NCI-H748 treated with DMSO at 0.1 percent for 48 hours (cell line): ENCODE data around the gene UNC50.
"Not testable (repeated sequence)": the region's sequence is repeated elsewhere in the genome, so short reads cannot be mapped to it uniquely, and the experiment has no call there.

Experiments used
- DNase-seq: peaks from one replicate; lab custom pipeline; 2025; lab: John Stamatoyannopoulos, UW

Gene UNC50

GRCh38 chr2:98608962-98609604, 694 bp downstream of the UNC50 start:
- DNase-seq, result no peak

GRCh38 chr2:98614024-98614739, 5.8 kb downstream of the UNC50 start:
- no peak for DNase-seq

GRCh38 chr2:98615481-98615880, 7.1 kb downstream of the UNC50 start:
- no peak for DNase-seq

DNA sequence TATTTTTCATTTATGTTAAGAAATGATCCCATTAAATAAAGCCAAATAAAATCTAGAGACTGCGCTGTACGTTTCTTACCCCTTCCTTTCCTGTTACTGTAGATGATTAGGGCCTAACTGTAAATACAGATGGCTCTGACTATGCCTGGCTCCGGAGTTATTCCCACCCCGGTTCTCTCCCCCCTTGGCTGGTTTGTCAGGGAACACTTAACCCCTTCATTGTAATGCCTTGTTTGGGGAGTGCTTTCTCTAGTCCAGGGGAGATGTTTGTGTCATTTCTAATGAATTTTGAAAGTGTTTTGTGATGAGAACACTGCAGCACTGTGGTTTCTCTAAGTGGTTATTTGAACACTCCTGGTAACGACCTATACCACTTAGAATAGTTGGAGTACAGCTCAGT, 8.8 kb downstream of the UNC50 start:
- DNase-seq, result no peak

DNA sequence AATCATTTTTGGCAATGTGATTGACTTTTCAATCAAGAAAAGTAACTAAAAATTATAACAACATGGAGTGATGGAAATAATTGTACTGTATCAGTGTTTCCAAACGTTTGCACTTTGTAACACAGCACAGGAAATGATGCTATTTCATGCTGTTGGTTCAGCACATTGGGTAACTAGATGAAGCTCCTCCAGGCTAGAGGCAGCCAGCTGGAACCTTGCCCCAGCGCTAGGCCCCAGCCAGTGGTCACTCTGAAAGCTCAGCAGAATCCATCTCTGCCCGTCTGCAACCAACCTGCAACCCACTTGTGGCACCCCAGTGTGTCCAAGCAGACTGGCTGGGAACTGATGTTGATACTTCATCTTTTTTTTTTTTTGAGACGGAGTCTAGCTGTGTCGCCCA, 15.3 kb downstream of the UNC50 start:
- DNase-seq, result no peak

GRCh38 chr2:98632351-98632750, 24.0 kb downstream of the UNC50 start:
- DNase-seq, result no peak

GRCh38 chr2:98634406-98635092, 26.2 kb downstream of the UNC50 start:
- no peak for DNase-seq

DNA sequence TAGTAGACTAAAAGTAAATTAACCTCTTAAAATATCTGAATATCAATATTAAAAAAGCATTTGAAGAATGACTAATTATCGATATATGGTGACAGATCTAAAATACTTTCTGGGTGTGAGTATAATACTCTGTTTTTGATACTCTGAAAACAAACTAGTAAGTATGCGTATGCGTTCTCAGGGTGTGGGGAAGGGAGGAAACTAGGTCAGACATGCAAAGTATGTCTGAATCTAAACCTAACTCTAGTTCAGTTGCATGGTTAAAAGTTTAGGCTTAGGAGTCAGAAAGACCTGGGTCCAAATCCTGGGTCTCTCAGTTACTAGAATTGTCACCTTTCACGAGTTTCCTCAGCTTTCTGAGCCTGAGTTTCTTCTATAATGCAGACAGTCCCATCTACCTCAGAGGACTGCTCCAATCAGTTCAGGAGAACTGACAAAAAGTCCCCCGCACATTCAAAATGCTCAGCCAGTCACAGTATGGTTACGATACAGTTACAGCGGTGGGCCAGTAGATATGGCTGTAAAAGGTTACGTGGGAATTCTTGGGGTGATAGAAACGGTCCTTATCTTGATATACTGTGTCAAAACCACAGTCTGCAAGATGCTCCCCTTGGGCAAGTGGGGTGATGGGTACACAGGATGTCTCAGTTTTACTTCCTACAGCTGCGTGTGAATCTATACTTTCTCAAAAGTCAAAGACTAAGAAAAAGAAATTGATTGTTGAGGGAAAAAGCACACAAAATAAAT, 29.2 kb downstream of the UNC50 start:
- no peak for DNase-seq

DNA sequence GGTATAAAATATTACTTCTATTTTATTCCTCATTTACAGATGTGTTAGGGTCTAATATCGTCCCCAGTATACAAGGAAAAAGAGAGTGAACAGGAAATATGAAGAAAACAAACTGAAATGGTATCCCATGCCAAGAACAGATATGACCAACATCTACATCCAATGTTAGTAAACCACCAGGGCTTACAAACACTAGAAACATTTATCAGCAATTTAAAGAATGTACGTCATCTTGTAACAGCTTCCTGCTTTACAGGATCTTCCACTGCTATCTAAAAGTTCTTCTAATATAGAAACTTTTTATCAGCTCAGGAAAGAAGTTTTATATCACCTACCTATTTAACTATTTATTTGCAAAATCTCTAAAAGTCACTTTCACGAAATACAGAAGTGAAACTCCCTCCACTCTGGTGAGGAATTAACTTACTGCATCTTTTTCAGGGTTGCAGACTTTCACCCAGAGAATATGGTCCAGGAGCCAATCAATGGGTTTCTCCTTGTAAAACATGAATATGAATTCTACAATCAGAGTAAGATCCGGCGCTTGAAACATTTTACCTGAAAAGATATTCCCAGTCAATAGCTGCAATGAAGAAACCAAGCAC, 35.2 kb downstream of the UNC50 start:
- DNase-seq, result no peak

- no peak for DNase-seq
Measured at GRCh38 chr2:98647636-98648035, 39.2 kb downstream of the UNC50 start.

GRCh38 chr2:98648451-98648850, 40.1 kb downstream of the UNC50 start:
- DNase-seq, result no peak

DNA sequence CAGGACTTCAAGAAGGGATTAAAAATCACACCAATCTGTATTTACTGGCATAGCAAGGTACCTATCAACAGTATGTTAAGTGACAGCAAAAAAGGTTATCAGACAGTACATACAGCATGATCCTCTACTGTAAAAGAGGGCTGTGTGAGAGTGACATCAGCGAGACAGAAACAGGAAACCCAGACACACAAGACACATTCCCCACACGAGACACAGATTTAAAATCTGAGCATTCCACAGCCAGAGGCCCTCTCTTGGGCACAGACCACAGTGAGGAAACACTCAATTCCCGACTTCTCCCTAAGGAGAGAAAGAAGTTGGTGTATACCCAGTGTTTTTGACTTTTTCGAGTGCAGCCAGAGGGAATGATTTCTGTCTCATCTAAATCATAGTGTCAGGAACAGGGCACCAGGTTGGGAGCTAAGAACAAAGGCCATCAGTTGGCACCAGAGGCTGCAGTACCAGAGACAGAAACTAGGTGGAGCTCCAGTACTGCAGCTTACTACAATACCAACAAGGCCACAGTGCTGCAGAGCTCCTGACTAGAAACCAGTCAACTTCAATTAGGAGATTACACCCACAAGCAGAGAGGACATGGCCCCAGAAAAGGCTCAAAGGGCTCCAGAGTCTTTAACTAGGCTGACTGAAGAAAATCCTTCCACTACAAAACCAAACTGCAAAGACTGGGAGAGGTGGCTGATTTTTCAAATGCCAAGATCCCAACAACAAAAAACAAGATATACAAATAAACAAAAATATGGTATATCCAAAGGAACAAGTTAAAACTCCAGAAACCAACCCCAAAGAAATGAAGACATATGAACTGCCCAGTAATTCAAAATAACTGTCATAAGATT, 41.0 kb downstream of the UNC50 start:
- peak; percentile 79 for DNase-seq

DNA sequence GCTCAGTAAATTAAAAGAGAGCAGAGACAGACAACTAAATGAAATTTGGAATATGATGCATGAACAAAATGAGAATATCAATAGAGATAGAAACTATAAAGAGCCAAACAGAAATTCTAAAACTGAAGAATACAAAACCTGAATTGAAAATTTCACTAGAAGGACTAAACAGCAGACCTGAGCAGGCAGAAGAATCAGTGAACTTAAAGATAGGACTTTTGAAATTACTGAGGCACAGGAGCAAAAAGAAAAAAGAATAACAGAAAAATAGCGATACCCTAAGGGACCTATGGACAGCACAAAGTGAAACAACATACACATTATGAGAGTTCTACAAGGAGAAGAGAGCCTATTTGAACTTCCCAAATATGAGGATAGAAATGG, 41.6 kb downstream of the UNC50 start:
- no peak for DNase-seq

DNA sequence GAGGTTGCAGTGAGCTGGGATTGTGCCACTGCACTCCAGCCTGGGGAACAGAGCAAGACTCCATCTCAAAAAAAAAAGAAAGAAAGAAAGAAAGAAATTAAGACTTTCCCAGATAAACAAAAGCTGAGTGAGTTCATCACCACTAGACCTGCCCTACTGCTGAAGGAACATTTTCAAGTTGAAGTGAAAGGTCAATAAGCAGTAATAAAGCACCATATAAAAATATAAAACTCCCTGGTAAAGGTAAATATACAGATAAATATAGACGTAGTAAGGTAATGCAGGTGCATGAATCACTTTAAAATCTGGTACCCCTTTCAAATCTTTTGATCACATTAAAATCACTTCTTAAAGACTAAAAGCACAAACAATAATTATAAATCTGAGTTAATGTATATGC, 42.6 kb downstream of the UNC50 start:
- DNase-seq, result no peak

DNA sequence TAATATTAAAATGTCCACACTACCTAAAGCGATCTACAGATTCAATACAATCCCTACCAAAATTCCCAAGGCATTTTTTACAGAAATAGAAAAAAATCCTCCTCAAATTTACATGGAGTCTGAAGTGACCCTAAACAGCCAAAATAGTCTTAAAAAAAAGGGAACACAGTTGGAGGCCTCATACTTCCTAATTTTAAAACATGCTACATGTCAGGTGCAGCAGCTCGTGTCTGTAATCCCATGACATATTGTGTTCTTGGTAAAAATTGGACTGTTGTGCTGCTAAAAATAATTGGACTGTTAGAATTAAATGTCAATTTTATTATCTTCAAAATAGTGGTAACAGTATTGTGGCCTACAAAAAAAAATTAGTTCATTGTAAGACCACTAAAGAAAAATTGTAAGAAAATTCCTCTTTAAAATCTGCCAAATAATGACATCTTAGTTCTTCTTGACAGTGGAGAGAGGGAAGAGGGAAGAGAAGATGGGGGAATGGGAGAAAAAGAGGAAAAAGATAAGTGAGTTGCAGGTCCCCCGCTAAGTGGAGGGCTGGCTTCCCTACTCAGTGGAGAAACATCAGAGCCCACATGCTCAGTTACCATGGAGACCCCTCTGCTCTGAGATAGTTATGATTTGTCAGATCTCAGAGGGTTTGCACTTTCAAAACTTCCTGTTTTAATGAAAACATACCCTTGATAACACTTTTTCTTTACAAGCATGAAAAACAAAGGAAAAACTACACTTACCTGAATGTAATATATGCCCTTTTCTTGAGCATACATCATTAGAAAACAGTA, 46.5 kb downstream of the UNC50 start:
- DNase-seq, result no peak

DNA sequence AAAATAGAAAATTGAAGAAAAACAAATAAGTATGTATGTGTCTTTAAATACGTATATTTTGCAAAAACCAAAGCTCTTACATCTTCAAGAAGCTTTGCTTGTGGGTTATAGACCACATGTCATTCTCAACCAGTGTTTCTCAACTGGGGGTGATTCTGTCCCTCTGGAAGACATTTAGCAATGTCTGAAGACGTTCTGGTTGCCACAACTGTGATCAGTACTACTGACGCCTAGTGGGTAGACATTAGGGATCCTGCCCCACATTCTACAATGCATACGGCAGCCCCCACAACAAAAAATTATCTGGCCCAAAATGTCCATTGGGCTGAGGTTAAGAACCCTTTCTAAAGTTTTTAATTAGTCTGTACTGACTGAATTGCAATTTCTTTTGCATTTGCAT, 48.4 kb downstream of the UNC50 start:
- DNase-seq, result no peak

GRCh38 chr2:98658816-98659490, 50.6 kb downstream of the UNC50 start:
- no peak for DNase-seq

DNA sequence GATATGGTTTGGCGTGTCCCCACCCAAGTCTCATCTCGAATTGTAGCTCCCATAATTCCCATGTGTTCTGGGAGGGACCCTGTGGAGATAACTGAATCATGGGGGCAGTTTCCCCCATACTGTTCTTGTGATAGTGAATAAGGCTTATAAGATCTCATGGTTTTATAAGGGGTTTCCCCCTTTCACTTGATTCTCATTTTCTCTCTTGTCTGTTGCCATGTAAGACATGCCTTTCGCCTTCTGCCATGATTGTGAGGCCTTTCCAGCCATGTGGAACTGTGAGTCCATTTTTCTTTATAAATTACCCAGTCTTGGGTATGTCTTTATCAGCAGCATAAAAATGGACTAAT, 51.1 kb downstream of the UNC50 start:
- DNase-seq, result not testable (repeated sequence)

GRCh38 chr2:98663511-98664090, 55.2 kb downstream of the UNC50 start:
- no peak for DNase-seq

- DNase-seq, result no peak
Measured at GRCh38 chr2:98664323-98664722, 55.9 kb downstream of the UNC50 start.
